Fibroblast of skin of scalp (primary cell): ENCODE measurements around the gene ECSIT.
"Not testable (repeated sequence)": the region's sequence is repeated elsewhere in the genome, so short reads cannot be mapped to it uniquely, and the experiment has no call there.

Experiments used
- DNase-seq: peaks from one replicate; pipeline ENCODE4 v3.0.0-alpha.2; 2013

The ECSIT gene

DNA sequence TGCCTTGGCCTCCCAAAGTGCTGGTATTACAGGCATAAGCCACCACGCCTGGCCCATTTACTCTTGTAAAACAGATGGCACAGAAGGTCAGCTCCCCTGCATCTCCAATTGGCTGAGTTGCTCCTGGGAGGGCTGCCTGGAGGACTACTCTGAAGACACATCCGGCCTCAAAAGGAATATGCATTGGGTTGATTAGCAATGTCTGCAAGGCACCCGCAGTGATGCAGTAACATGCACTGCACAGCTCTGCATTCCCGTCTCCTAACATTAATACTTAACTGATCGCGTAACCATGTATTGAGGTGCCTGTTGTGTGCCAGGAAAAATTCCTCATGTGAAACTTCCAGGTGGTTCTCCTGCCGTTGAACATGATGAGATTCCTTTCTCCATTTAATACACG, 53.1 kb downstream of the ECSIT start:
- DNase-seq = no peak

DNA sequence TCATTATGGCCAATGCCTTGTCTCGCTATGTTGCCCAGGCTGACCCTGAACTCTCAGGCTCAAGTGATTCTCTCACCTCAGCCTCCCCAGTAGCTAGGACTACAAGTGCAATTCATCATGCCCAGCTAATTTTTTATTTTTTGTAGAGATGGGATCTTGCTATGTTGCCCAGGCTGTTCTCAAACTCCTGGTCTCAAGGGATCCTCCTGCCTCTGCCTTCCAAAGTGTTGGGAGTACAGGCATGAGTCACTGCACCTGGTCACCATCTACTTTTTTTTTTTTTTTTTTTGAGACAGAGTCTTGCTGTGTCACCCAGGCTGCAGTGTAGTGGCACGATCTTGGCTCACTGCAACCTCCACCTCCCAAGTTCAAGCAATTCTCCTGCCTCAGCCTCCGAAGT, 53.6 kb downstream of the ECSIT start:
- DNase-seq = not testable (repeated sequence)

DNA sequence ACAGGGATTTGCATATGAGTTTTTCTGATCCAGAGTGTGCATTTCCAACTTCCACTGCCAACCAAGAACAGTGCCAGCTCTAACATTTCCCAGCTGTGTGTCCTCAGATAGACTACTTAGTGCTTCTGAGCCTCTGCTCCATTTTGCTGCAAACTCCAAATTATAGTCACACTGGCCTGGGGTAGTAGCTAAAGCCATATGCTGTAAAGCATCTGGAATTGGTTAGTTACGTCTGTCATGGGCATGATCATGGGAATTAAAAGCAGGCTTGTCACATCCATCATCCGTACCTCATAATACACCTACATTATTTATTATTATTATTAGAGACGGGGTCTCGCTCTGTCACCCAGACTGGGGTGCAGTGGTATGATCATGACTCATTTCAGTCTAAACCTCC, 55.2 kb downstream of the ECSIT start:
- DNase-seq = no peak

DNA sequence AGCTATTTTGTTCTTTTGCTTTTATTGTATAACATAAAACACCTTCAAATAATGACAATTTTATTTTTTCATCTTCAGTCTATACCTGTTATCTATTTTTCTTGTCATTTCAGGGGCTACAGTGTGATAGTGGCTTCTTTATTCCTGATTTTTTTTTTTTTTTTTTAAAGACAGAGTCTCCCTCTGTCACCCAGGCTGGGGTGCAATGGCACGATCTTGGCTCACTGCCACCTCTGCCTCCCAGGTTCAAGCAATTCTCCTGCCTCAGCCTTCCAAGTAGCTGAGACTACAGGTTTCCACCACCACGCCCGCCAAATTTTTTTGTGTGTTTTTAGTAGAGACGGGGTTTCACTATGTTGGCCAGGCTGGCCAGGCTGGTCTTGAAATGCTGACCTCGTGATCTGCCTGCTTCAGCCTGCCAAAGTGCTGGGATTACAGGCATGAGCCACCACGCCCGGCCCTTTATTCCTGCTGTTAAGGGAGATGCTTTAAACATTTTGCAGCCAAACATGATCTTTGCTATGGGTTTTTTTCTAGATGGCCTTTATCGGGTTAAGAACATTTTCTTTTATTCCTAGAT, 60.6 kb downstream of the ECSIT start:
- not testable (repeated sequence) for DNase-seq

DNA sequence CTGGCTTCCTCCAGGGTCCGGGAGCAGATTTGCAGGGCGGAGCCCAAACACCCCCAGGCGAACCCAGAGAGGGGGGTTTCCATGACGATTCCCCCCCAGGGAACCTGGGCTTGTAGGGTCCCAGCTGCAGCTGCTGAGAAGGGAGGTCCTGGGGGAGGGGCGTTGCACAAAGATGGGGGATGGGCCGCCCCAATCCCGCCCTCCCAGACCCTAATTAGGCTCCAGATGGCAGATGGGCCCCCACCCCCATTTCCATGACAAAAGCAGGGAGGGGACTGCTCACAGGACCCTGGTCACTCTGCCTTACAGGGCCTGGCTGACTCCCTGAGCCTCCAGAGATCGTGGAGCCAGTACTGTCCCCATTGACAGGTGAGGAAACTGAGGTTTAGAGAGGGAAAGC, 63.3 kb downstream of the ECSIT start:
- DNase-seq = no peak

DNA sequence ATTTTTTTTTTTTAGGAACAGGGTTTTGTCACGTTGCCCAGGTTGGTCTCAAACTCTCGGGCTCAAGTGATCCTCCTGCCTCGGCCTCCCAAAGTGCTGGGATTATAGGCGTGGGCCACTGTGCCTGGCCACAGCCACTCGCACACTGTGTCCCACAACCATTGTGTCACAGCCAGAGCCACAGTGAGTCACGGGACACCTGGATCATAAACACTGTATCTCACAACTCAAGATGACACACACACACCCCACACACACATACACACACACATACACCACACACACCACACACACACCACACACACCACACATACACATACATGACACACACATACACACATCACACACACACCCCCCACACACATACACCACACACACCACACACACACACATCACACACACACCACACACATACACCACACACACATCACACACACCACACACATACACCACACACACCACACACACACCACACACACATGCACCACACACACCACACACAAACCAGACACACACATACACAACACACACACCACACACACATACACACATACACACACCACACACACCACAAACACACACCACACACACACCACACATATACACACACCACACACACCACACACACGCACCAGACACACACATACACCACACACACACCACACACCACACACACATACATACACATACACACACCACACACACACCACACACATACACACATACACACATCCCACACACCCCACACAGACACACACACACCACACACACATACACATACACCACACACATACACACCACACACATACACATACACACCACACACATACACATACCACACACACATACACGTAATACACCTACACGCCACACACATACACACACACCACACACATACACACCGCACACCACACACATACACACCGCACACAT, 64.3 kb downstream of the ECSIT start:
- DNase-seq = no peak

DNA sequence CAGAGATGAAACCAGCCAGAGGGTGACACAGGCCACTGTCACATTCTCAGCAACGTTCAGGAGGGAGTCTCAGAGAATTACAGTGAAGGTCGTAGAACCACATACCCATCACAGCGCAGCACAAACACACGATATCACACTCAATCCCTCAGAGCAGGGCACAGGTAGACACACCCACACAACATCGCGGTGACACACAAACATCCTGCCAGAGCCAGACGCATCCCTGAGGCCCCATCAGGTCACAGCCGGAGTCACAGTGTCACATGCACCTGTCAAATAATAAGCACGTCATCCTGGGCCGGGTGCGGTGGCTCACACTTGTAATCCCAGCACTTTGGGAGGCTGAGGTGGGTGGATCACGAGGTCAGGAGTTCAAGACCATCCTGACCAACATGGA, 65.5 kb downstream of the ECSIT start:
- no peak for DNase-seq

DNA sequence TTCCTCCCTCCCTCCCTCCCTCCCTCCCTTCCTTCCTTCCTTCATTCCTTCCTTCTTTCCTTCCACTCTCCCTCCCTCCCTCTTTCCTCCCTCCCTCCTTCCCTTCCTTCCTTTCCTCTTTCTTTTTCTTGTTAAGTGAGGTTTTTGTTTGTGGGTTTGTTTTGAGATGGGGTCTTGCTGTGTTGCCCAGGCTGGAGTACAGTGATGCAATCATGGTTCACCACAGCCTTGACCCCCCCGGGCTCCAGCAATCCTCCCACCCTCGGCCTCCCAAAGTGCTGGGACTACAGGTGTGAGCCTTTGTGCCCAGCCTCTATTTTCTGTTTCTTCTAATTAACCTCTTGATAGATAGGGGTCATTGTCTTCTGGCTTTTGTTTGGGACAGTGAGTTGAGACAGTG, 67.5 kb downstream of the ECSIT start:
- no peak for DNase-seq

DNA sequence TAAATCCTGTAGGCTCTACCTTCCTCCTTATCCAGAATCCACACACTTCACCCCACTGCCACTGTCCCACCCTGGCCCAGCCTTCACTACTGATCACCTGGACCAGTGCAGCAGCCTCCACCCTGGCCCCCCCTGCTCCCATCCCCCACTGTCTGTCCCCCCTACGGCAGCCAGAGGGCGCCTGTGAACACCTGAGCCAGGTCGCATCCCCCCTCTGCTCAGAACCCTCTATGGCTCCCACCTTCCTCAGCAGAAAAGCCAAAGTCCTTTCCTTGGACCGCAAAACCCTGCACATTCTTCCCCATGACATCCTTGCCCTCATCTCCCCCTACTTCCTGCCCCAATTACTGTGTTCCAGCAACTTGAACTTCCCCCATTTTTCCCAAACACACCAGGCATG, 68.7 kb downstream of the ECSIT start:
- no peak for DNase-seq

DNA sequence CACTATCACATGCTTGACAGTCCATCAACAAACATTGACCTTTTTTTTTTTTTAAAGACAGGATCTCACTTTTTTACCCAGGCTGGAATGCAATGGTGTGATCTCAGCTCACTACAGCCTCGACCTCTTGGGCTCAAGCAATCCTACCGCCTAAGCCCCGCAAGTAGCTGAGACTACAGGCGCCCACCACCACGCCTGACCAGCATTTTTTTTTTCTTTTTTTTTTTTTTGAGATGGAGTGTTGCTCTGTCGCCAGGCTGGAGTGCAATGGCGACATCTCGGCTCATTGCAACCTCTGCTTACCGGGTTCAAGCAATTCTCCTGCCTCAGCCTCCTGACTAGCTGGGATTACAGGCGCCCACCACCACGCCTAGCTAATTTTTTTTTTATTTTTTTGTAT, 70.0 kb downstream of the ECSIT start:
- not testable (repeated sequence) for DNase-seq

DNA sequence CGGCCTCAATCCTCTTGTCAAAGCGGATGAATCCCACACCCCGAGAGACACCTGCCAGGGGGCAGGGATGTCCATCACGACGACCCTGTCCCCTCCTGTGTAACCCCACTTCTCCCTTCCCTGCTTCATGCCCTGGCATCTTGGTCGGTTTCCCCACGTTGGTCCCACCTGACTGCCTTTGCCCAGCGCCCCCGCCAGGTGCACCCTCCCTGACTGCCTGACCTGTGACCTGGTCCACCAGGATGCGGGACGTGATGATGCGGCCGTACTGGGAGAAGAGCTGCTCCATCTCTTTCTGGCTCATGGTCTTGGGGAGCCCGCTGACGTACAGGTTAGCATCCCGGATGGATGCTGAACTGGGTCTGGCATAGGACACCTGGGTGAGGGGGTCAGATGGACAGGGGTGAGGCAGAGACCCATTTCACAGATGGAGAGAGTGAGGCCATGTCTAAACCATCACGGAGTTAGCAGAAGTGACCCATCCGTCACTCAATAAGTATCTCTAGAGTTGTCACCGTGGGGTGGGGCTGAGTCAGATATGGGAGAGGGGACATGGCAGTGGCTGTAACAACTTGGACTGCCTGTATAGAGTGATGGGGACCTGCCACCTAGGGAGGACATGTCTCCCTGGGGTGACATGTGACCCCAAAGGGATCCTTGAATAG, 70.6 kb downstream of the ECSIT start:
- no peak for DNase-seq

DNA sequence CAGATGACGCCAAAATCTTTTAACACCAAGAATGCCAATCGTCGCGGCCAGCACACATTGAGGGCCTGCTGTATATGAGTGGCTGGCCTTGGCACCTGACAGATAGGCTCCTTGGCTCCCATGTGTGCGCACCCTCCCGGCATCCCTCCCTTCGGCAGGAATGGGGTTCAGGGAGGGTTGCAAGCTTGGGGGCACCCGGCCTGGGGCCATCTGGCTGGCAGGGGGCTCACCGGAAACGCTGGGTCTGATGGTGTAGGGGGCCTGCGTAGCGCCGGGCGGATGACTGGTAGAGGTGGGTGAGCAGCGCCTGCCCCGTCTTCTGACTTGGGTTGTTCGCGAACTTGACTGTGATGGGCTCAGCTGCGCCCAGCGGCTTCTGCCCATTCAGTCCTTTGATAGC, 71.1 kb downstream of the ECSIT start:
- DNase-seq = no peak

DNA sequence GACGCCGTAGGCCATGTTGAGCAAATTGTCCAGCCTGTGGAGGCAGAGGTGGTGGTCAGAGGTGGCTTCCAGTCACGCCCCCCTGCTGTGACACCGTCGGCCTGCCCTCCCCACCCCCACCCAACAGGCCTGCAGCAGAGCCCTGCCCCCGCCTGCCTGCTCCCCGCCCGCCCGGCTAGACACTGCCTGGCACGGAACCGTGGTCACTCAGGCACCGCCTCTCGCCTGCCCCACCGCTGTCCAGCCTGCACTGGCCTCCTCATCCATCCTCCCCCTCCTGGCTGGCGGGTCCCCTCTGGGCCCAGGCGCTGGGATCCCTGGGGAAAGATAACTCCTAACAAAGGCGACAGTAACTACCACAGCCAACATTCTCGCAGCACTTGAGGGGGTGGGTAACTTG, 71.8 kb downstream of the ECSIT start:
- DNase-seq = no peak

DNA sequence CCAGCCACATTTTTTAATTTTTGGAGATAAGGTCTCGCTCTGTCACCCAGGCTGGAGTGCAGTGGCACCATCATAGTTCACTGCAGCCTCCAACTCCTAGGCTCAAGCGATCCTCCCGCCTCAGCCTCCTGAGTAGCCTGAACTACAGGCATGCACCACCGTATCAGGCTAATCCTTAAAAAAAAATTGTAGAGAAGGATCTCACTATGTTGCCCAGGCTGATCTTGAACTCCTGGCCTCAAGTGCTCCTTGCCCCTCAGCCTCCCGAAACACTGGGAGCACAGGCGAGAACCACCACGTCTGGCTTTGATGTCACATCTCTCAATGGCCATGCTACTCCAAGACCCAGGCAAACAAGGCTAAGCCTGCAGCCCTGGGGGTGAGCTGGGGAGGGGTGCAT, 72.3 kb downstream of the ECSIT start:
- DNase-seq = no peak
